Measurements from ENCODE around the gene SDCCAG8. TPM values are rescaled to one million over a fixed set of nuclear protein-coding genes. Genes with fewer than 3 reads are reported as not detected.

The SDCCAG8 gene
- total RNA-seq, 1 experiment from 2014 or later = 10.0 TPM

GRCh38 chr1:243230914-243231313, 24.9 kb upstream of the SDCCAG8 start:
- no peak for TF ChIP-seq CTCF (conservative IDR thresholded peaks at IDR 0.05)
- H4K8ac ChIP-seq (replicated peaks; ENCODE audit: insufficient read length, low read depth, low read length) = no peak overlapping the region
- peaks cover 5% of the 10 kb centered on the region for H3K79me1 ChIP-seq (ENCODE audit: insufficient read depth, low read depth, low read length, poor library complexity, severe bottlenecking)
- H4K5ac ChIP-seq (ENCODE audit: insufficient read length, low read depth, low read length) = no peak overlapping the region
- no peak overlapping the region for H3K14ac ChIP-seq (ENCODE audit: insufficient read depth, low read length)
- no peak overlapping the region for H2BK120ac ChIP-seq (ENCODE audit: low read depth, low read length, poor library complexity, severe bottlenecking)
- DNase-seq = no peak
- Mint-ChIP-seq H3K4me1 (peaks cover 11% of the 10 kb centered on the region in 2 experiments), H3K27me3 (ENCODE audit: low read depth) (no peaks in the 10 kb centered on the region), H3K9me3 (peaks cover 33 to 40% of the 10 kb centered on the region in 2 experiments), H3K36me3 (ENCODE audit: insufficient read depth in 1 of 3, low read depth in 3 of 3) (peaks cover 36 to 48% (median 44%) of the 10 kb centered on the region in 3 experiments), H3K4me3 (no peak overlapping the region), H3K27ac (no peak overlapping the region)
- no peak overlapping the region for H4K91ac ChIP-seq (ENCODE audit: insufficient read length, low read depth, low read length)
- H3K9me3 ChIP-seq (ENCODE audit: control insufficient read depth, low read depth, low read length) = peaks cover 7% of the 10 kb centered on the region
- H3K27ac ChIP-seq (ENCODE audit: insufficient read length, low read depth, low read length) = no peak overlapping the region
- H3K23ac ChIP-seq (ENCODE audit: insufficient read length, low read depth, low read length) = no peak overlapping the region
- H3K4me1 ChIP-seq (ENCODE audit: insufficient read depth, low read length) = no peaks in the 10 kb centered on the region
- no peaks in the 10 kb centered on the region for H4K20me1 ChIP-seq (ENCODE audit: control insufficient read depth, insufficient read depth, insufficient read length)
- no peak overlapping the region for H2BK5ac ChIP-seq (ENCODE audit: insufficient read length, low read length)
- no peaks in the 10 kb centered on the region for H3K23me2 ChIP-seq (ENCODE audit: insufficient read length, low read depth, low read length, poor library complexity, severe bottlenecking)
- peaks cover 13% of the 10 kb centered on the region; the same call in 1 of the 2 replicates for H3K79me2 ChIP-seq (ENCODE audit: insufficient read depth, low read length)
- no peak overlapping the region for H2BK15ac ChIP-seq (ENCODE audit: low read depth, low read length)
- H3K4me2 ChIP-seq (ENCODE audit: insufficient read depth, insufficient read length, low read length) = no peak overlapping the region
- no peak overlapping the region for H3K9ac ChIP-seq (ENCODE audit: extremely low read depth, insufficient read length, low read length)
- H3K18ac ChIP-seq (ENCODE audit: insufficient read length, low read depth, low read length) = no peak overlapping the region
- no peak overlapping the region for H3K4ac ChIP-seq (ENCODE audit: low read depth, low read length)
- H2AK5ac ChIP-seq (ENCODE audit: insufficient read length, low read length) = no peak overlapping the region
- H2AFZ ChIP-seq (ENCODE audit: low read length) = no peak overlapping the region
- no peak overlapping the region for H3T11ph ChIP-seq (ENCODE audit: low read length)
- H2BK12ac ChIP-seq (ENCODE audit: insufficient read length, low read depth, low read length) = no peak overlapping the region
- no peak overlapping the region for H2BK20ac ChIP-seq (ENCODE audit: low read depth, low read length, poor library complexity, severe bottlenecking)
- H3K56ac ChIP-seq (ENCODE audit: insufficient read length, low read depth, low read length) = no peak overlapping the region
- no peaks in the 10 kb centered on the region for H3K27me3 ChIP-seq (ENCODE audit: insufficient read depth, low read length)
